ENCODE results near the gene B3GNT3. TPM values are rescaled to one million over a fixed set of nuclear protein-coding genes. Genes with fewer than 3 reads are reported as not detected.

The B3GNT3 gene
- polyA plus RNA-seq, 3 donors = not detected

GRCh38 chr19:17796013-17796837 is 1.3 kb downstream of the B3GNT3 start:
- intact Hi-C loops (cut with micrococcal nuclease) = no loop called here
- no peak overlapping the region for H3K9ac ChIP-seq (ENCODE audit: insufficient read depth, low read length, poor library complexity, severe bottlenecking)
- H3K4me1 ChIP-seq (ENCODE audit: control insufficient read depth in 1 of 2, insufficient read depth in 2 of 2, low read length in 2 of 2) = peaks cover 10 to 13% of the 10 kb centered on the region in 2 donors
- Mint-ChIP-seq H3K36me3 (no peaks in the 10 kb centered on the region), H3K27me3 (ENCODE audit: low read depth in 3 of 3) (peaks cover 53 to 69% (median 68%) of the 10 kb centered on the region in 3 donors), H3K9me3 (peaks cover 0 to 14% (median 0%) of the 10 kb centered on the region in 7 donors), H3K4me1 (peaks cover 23% of the 10 kb centered on the region), H3K27ac (no peak overlapping the region), H3K4me3 (peak overlapping the region in 1 of 2 donors; percentile 57)
- H3K27me3 ChIP-seq (ENCODE audit: control insufficient read depth in 2 of 2, insufficient read depth in 2 of 2, low read length in 2 of 2) = peaks cover 9 to 36% of the 10 kb centered on the region in 2 donors
- H2AFZ ChIP-seq (ENCODE audit: insufficient read depth, low read depth, low read length, poor library complexity, severe bottlenecking) = no peak overlapping the region
- H3K4me3 ChIP-seq (replicated peaks in 1 of 3; ENCODE audit: low read depth in 2 of 3, low read length in 3 of 3) = no peak overlapping the region
- no peak overlapping the region for H3K4me2 ChIP-seq (replicated peaks; ENCODE audit: extremely low read depth, low read length, poor library complexity, severe bottlenecking)
- H3K36me3 ChIP-seq (replicated peaks in 1 of 2; ENCODE audit: control insufficient read depth in 1 of 2, insufficient read depth in 2 of 2, low read length in 2 of 2) = no peaks in the 10 kb centered on the region
- no peak for TF ChIP-seq CTCF (IDR thresholded peaks at IDR 0.05)
- DNase-seq = no peak
- 90% methylated on average over 3 of the region's 6 CpGs for WGBS (ENCODE audit: insufficient coverage)
- H3K9me3 ChIP-seq (replicated peaks in 1 of 2; ENCODE audit: control insufficient read depth in 1 of 2, insufficient read depth in 1 of 2, low read length in 2 of 2) = no peaks in the 10 kb centered on the region
- no peaks in the 10 kb centered on the region for H3K79me2 ChIP-seq (ENCODE audit: insufficient read depth, low read length)
- no peak overlapping the region for H3K27ac ChIP-seq (ENCODE audit: low read depth in 1 of 2, low read length in 2 of 2)
- no peaks in the 10 kb centered on the region for H4K20me1 ChIP-seq (ENCODE audit: insufficient read depth, low read length)

GRCh38 chr19:17796838-17797423 is 2.0 kb downstream of the B3GNT3 start:
- Histone ChIP-seq H3K9ac (ENCODE audit: insufficient read depth, low read length, poor library complexity, severe bottlenecking) (no peak overlapping the region), H3K27ac (ENCODE audit: low read depth in 1 of 2, low read length in 2 of 2) (no peak overlapping the region), H2AFZ (ENCODE audit: insufficient read depth, low read depth, low read length, poor library complexity, severe bottlenecking) (no peak overlapping the region), H3K4me3 (replicated peaks in 1 of 3; ENCODE audit: low read depth in 2 of 3, low read length in 3 of 3) (no peak overlapping the region), H4K20me1 (ENCODE audit: insufficient read depth, low read length) (no peaks in the 10 kb centered on the region), H3K9me3 (replicated peaks in 1 of 2; ENCODE audit: control insufficient read depth in 1 of 2, insufficient read depth in 1 of 2, low read length in 2 of 2) (no peaks in the 10 kb centered on the region), H3K27me3 (ENCODE audit: control insufficient read depth in 2 of 2, insufficient read depth in 2 of 2, low read length in 2 of 2) (peaks cover 9 to 32% of the 10 kb centered on the region in 2 donors), H3K4me1 (ENCODE audit: control insufficient read depth in 1 of 2, insufficient read depth in 2 of 2, low read length in 2 of 2) (peaks cover 10 to 13% of the 10 kb centered on the region in 2 donors), H3K79me2 (ENCODE audit: insufficient read depth, low read length) (no peaks in the 10 kb centered on the region), H3K4me2 (replicated peaks; ENCODE audit: extremely low read depth, low read length, poor library complexity, severe bottlenecking) (no peak overlapping the region), H3K36me3 (replicated peaks in 1 of 2; ENCODE audit: control insufficient read depth in 1 of 2, insufficient read depth in 2 of 2, low read length in 2 of 2) (no peaks in the 10 kb centered on the region)
- Mint-ChIP-seq H3K4me1 (peaks cover 17% of the 10 kb centered on the region), H3K36me3 (no peaks in the 10 kb centered on the region), H3K9me3 (peaks cover 0 to 15% (median 0%) of the 10 kb centered on the region in 7 donors), H3K4me3 (no peak overlapping the region), H3K27ac (no peak overlapping the region), H3K27me3 (ENCODE audit: low read depth in 3 of 3) (peaks cover 50 to 65% (median 61%) of the 10 kb centered on the region in 3 donors)
- intact Hi-C loops (cut with micrococcal nuclease) = no loop called here
- no peak for TF ChIP-seq CTCF (IDR thresholded peaks at IDR 0.05)
- 71% methylated on average over 1 of the region's 1 CpG for WGBS (ENCODE audit: insufficient coverage)
- DNase-seq = no peak
